GM21723 (cell line): ENCODE data around the gene SLC10A1.

Source experiments
- ATAC-seq: cut with Tn5 transposase; IDR thresholded peaks from one replicate; pipeline ENCODE4 v1.9.1; 2021; ENCODE audit warnings: mild to moderate bottlenecking, moderate library complexity; ENCODE audit not compliant: unreplicated experiment

SLC10A1 gene

DNA sequence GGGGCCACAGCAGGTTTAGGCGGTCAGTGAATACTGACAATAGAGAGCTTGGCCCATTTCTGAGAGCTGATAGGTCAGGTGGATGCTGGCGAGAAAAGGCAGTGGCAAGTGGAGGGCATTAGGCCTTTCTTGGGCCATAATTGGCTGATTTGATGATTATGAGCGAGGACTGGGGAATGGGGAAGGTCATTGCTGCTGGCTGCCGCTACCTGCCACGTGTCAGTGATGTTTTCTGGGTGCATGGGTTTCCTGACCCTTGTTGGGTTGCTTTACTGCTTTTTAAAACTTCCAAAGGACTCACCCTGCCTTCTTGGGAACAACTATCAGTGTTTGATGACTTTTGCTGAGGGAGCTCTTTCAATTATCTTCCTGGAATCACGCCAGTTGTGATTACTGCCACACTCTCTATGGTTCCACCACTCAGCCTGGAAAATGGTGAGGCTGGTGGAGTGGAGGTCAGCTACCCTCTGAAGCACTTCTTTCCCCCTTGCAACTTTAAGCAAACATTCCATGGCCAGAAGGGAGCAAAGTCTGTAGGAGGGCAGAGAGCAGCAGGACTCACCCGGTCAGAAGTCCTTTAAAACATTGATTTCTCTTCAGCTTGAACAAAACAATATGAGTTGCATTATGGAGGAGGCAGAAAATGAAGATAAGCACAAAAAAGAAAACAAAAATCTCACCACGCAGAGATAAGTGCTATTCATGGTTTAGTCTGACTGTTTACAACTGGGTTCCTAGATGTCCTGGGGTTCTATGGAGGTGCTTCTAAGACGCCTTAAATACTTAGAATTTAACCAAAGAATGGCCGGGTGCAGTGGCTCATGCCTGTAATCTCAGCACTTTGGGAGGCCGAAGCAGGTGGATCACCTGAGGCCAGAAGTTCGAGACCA is 12.1 kb upstream of the SLC10A1 start:
- ATAC-seq, result no peak

DNA sequence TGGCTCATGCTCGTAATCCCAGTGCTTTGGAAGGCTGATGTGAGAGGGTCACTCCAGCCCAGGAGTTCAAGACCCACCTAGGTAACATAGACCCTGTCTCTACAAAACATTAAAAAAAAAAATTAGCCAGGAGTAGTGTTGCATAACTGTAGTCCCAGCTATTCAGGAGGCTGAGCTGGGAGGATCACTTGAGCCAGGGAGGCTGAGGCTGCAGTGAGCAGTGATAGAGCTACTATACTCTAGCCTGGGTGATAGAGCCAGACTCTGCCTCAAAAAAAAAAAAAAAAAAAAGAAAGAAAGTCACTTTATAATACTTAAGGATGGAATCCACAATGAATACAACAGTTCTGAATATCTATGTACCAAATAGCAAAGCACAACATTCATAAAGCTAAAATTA is 10.2 kb upstream of the SLC10A1 start:
- ATAC-seq, result no peak

DNA sequence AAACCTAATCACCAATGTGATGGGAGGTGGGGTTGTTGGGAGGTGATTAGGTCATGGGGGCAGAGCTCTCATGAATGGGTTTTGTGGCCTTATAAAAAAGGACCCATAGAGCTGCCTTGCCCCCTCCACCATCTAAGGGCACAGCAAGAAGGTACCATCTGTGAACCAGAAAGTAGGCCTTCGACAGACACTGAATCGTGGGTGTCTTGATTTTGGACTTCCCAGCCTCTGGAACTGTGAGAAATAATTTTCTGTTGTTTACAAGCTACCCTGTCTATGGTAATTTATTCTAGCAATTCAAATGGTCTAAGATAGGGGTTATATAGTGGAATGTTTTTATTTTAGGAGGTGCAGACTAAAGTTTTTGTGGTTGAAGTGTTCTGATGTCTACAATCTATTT is 7.9 kb upstream of the SLC10A1 start:
- ATAC-seq, result no peak

DNA sequence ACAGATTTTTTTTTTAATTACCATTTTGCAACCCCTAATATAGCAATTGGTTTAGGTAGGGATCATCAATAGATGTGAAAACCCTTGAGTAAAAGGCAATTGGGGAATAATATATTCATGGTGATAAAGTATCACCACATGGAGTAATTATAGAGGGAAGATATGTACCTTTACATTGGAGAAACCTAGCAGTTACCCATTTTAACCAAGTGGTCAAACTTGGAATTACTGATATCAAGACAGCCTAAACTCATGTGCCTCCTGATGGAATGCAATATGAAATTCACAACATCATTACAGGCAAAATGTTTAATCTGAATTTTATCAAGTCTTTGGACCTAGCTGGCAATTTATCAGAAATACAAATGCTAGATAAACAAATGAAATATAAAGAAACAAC is 6.7 kb upstream of the SLC10A1 start:
- no peak for ATAC-seq

DNA sequence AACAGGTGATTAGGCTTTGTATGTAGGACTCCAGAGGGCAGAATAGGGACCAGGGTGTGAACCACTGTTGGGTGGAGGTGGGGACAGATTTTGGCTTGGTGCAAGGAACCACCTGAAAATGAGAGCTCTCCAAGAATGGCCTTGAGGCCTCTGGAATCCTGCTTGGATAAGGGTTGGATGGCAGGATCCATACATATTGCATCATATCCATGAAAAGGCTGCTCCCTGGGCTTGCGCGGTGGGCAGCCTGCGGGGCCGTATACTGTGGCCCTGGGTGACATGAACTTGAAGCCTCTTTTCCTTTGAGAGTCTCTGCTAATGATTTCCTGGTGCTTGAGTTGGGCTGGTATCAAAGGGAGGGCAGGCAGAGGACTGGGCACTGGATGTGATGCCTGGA is 1.3 kb upstream of the SLC10A1 start:
- no peak for ATAC-seq

DNA sequence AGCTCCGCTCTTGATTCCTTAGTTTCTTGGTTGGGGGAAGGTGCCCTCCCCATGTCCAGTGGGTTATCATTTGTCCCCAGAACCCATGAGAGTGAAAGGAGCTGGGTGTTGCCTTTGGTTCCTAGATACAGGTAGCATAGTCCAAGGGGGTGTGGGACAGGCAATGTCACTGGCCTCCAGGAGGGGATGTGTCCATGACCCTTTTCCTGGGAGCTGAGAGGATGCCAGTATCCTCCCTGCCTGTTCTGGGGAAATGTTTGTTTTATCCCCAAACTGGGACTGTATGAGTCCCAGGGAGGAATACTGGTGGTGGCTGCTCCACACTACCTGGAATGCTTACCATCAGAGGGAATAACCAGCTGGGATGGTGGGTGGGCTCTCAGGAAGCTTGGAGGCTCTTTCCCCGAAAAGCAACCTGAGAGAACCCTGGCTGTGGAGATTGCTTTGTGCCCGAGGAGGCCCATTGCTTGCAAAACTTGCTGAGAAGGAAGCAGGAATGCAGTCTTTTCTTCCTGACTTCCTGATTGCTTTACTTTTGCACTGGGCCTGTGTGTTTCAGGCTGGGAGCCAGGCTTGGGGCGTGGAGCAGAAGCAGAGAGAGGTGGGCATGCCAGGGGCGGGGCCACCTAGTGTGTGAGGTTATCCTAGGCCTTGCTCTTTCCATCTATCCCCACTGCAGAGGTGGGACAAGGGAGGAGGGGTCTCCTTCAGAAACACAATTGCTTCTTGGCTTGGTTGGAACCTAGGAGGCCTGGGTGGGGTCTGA is 715 bp upstream of the SLC10A1 start:
- no peak for ATAC-seq

DNA sequence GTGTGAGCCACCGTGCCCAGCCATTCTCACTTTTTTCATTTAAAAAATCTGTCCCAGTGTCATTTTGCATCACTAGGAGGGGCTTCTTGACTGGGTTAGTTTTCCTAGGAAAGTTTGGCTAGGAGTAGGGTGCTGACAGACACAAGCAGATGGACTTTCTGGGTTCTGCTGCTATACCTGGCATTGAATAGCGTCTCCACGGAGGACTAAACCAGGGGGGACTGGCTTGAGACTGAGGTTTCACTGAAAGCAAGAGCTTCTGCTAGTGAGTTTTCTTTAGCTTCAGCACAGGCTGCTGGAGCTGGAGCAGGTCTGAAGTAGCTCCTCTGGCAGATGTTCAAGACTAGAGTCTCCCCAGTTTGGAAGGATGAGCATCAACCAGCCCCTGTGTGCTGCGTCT is 1.4 kb downstream of the SLC10A1 start:
- ATAC-seq, result no peak

DNA sequence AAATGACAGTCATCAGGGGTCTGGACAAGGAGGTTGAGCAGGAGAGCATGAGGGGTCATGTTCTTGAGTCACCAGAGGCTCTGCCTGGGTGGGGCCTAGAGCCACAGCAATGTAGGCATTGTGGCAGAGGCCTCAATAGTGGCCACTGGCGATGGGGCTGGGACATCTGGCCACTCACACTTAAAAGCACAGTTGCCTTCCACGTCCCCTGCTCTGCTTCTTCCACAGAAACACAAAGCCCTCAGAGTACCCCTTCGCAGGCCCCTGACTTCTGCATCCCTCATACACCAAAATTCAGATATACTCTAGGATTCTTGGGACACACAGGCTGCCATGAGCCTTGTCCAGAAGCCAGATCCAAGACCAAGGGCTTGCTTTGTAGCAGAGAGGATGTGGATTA is 2.2 kb downstream of the SLC10A1 start:
- no peak for ATAC-seq

DNA sequence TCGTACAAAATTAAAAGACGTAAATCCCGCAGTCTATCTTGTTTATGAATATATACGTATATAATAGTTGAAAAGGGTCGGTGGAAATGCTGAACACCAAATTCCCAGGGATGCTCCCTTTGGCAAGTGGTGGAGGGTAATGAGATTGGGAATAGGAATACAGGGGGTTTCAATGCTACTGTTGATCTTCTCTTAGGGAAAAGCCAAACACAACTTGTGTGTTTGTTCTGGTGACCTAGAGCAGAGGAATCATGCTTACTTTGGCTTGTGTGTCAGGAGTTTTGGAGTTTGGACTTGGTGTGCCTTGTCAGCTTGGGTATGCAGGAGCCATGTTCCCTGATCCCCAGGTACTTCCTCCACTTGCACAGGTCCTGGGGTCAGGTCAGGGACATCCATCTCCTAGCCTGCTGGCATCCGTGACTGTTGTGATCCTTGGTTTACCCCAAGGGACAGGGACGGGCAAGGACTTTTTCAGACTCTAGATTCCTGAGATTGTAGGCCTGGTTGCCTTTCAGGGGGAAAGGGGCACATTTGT is 4.1 kb downstream of the SLC10A1 start:
- no peak for ATAC-seq

DNA sequence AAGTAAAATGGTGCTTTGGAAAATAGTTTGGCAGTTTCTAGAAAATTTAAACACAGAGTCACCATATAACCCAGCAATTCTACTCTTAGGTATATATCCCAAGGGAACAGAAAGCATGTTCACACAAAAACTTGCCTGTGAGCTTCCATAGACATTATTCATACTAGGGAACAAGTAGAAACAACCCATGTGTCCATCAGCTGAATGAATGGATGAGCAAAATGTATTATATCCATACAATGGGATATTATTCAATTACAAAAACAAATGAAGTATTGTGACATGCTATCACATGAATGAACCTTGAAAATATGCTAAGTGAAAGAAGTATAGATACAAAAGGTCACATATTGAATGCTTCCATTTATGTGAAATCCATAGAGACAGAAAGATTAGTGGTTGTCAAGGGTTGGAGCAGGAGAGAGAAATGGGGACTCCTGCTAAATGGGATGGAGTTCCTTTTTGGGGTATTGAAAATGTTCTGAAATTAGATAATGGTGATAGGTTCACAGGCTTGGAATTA is 7.9 kb downstream of the SLC10A1 start:
- no peak for ATAC-seq

DNA sequence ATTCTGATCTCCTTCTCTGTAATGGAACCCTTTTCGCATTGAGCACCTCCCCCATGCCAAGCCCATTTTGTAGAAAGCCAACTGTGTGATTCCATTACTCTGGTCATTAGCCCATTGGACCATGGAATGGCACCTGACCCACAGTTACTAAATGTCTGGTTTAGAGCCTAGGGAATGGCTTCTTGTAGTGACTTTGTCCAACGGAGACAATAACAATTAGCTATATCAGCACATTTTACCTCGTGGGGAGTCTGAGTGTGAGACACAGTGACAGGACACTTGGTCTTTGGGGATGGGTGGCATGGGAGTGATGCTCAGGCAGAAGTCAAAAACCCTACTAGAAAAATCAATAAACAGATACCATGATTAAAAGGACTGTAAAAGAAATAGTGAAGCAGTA is 10.4 kb downstream of the SLC10A1 start:
- no peak for ATAC-seq

DNA sequence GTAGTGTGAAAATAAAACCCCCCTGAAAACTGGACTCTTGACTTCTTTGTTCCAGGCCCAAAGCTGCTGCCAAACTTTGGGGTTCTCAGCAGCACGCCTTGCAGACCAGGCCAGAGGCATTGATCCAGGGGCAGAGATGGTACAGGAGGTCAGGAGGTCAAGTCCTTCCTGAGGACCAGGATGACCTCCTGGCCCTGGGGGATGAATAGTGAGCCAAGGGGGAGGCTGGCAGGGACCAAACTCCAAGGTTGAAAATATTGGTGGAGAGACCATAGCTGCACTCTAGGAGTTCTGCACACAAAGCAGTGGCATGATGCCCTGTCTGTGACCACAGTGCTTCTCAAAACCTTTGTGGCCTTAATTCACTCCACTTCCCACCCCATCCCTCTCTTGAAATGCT is 12.1 kb downstream of the SLC10A1 start:
- ATAC-seq, result no peak

DNA sequence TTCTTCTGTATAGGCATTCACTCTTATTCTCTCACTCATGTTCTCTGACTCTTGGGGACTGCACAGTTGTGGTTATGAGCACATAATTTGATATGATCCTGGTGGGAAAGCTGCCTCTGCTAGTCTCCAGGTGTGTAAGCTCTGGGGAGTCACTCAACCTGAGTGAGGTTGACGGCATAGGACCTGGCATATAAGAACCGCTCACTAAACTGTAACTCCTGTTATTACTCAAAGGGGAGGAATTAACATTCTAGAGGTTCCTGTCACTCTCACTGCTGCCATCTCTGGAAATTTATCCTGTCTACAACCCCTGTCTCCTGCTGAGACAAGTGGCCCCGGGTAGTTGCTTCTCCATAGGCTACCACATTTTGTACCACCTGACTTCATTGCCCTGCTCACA is 16.1 kb downstream of the SLC10A1 start:
- no peak for ATAC-seq

DNA sequence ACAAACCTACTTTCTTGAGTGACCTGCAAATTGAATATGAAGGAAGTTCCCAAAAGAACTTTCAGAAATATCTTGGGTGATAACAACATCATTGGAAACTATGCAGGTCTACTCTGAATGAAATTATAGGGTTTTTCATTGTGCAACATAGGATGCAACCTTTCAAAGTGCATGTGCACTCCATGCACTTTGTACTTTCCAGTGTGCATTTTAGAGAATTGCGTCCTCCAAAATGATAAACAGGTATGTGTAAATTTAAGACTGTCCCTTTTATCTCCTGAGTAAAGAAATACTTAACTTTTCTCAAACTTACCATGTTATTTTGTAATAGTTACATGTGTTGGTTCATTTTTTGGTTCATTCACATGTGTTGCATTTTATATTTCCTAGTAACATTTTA is 16.9 kb downstream of the SLC10A1 start:
- no peak for ATAC-seq

DNA sequence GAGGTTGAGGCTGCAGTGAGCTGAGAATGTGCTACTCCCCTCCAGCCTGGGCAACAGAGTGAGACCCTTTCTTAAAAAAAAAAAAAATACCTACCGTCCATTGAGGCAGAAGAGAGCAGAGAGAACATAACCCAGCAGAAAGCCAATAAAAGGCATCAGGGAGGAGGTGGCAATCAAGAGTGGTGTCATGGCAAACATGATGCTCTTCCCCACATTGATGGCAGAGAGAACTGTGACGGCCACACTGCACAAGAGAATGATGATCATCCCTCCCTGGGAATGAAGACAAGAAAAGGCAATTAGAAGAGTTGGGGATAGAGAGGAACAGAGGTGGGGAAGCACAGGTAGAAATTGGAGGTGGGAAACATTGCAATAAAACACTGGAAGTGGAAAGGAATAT is 18.0 kb downstream of the SLC10A1 start:
- no peak for ATAC-seq

DNA sequence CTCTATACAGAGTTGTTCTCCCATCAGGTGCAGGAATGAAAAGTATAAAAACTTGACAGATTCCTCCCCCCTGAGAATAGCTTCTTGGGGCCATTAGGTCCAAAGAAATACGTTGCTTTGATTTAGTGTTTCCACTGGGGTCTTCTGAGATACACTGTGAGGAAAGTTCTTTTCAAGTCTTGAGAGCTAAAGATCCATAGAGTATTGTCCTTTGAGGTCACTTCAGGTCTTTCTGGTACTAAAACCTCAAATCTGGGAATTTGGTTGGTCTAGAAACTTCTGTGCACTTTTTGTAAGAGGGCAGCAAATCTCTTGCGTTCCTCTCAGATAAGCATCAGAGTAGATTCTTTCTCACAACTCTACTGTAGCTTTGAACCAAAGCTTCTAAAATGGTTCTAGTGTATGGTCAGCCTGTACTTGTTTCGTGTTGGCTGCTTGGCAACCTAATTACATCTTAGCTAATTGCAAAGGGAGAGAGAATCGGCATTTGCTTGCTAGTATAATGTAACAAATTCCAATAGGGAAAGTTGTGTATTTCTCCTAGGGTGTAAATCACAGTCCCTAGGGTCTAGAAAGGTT is 20.1 kb downstream of the SLC10A1 start:
- ATAC-seq, result no peak

DNA sequence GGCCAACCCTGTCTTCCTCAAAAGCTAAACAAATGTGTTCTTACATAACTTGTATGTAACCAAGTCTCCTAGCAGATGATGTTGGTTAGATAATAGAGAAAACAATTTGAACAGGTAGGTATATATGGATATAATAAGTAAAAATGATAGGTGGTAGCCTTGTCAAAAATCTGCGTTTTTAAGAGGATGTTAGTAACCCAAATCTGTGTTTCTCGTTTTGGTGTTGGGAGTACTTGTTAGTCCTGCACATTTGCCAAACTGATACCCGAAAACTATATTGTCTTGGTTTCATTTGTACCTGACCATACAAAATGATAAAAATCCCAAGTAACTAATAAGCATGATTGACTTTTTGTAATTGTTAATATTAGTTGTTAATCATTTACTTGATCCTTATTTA is 22.0 kb downstream of the SLC10A1 start:
- no peak for ATAC-seq

DNA sequence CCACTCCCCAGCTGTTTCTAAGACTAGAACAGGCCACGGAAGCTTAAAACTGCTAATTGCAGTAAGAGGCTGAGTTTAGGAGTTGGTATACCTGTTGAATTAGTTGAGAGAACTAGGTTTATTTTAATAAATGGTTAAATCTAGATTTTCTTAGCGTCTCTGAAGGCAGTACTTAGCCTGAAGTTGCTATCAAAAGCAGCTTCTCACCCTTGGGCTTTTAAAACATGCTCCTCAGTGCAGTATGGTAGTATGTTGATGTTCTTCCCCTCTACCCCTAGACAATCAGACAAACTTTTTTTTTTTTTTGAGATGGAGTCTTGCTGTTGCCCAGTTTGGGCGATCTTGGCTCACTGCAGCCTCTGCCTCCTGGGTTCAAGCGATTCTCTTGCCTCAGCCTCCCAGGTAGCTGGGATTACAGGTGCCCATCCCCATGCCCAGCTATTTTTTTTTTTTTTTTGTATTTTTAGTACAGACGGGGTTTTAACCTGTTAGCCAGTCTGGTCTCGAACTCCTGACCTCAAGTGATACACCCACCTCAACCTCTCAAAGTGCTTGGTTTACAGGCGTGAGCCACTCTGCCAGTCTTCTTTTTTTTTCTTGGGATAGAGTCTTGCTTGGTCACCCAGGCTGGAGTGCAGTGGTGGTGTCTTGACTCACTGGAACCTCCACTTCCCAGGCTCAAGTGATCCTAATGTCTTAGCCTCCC is 23.3 kb downstream of the SLC10A1 start:
- ATAC-seq, result no peak

DNA sequence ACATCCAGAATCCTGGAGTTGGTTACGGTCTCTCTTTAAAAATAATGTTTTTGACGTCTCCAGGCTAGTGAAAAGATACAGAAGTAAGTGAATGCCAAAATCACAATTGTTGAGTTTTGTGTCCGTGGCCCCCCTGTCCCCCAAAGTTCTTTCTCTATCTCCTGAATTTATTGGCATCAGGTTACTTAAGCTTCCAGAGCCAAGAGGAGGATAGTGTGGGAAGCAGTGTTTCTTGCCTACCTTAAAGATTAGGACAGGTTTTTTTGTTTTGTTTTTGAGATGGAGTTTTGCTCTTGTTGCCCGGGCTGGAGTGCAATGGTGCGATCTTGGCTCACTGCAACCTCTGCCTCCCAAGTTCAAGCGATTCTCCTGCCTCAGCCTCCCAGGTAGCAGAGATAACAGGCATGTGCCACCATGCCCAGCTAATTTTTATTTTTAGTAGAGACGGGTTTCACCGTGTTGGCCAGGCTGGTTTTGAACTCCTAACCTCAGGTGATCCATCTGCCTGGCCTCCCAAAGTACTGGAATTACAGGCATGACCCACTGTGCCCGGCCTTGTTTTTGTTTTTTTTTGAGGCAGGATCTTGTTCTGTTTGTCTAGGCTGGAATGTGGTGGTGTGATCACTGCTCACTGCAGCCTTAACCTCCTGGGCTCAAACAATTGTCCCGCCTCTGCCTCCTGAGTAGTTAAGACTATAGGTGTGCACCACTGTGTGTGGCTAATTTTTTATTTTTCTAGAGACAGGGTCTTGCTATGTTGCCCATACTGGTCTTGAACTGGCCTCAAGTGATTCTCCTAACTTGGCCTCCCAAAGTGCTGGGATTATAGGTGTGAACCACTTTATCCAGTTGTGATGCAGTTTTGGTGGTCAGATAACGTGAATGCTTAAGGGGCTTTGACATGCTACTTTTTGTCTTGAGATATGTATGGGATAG is 24.7 kb downstream of the SLC10A1 start:
- ATAC-seq, result no peak

DNA sequence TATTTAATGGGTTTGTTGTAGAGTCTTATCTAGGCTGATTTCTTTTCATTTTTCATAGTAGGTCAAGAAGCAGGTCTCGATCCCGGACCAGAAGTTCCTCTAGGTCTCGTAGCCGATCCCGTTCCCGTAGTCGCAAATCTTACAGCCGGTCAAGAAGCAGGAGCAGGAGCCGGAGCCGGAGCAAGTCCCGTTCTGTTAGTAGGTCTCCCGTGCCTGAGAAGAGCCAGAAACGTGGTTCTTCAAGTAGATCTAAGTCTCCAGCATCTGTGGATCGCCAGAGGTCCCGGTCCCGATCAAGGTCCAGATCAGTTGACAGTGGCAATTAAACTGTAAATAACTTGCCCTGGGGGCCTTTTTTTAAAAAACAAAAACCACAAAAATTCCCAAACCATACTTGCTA is 25.9 kb downstream of the SLC10A1 start:
- no peak for ATAC-seq
